ENCODE results near the gene NALCN.

DNA sequence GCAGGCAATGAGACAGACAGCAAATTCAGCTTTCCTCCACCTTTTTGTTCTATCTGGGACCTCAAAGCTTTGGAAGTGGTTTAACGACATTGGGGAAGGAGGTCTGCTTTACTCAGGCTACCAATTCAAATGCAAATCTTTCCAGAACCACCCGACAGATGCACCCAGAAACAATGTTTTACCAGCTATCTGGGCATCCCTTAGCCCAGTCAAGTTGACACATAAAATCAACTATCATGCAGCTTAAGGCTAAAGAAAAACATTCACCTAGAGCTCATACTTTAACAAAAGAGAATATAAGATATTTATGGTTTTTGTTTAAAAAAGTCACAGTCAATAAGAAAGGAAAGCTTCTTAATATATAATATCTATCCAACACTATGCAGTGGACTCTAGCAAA, 246.0 kb downstream of the NALCN start:
- TF ChIP-seq CTCF (IDR thresholded peaks at IDR 0.05) = no peak
- TF ChIP-seq EZH2 (IDR thresholded peaks at IDR 0.05; ENCODE audit: borderline replicate concordance, insufficient read depth, low read depth, low read length, poor library complexity, severe bottlenecking) = no peak

All from B cell (primary cell).